Measurements from ENCODE around the gene PACSIN2. TPM values are rescaled to one million over a fixed set of nuclear protein-coding genes. Genes with fewer than 3 reads are reported as not detected.

PACSIN2 gene
- total RNA-seq, 1 donor from 2014 or later = 95.5 TPM

DNA sequence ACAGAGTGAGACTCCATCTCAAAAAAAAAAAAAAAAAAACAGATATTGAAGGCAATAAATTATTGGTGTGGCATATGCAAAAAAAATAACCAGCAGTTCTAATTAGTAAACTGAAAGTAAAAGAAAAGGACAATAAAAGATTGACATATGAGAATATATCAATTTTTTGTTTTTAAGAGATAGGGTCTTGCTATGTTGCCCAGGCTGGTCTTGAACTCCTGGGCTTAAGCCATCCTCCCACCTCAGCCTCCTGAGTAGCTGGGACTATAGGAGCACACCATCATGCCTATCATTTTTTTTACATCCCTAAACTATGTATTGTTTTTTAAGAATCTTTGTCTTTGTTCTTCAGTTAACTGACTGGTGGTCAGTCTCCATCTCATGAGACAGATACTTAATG is 31.5 kb downstream of the PACSIN2 start:
- Histone ChIP-seq H3K9me3 (no peaks in the 10 kb centered on the region), H3K4me1 (peaks cover 2 to 27% of the 10 kb centered on the region in 2 donors), H3K27me3 (no peaks in the 10 kb centered on the region), H3K27ac (no peak overlapping the region), H3K36me3 (no peaks in the 10 kb centered on the region), H3K4me3 (no peak overlapping the region)
- TF ChIP-seq, protein P1, sequence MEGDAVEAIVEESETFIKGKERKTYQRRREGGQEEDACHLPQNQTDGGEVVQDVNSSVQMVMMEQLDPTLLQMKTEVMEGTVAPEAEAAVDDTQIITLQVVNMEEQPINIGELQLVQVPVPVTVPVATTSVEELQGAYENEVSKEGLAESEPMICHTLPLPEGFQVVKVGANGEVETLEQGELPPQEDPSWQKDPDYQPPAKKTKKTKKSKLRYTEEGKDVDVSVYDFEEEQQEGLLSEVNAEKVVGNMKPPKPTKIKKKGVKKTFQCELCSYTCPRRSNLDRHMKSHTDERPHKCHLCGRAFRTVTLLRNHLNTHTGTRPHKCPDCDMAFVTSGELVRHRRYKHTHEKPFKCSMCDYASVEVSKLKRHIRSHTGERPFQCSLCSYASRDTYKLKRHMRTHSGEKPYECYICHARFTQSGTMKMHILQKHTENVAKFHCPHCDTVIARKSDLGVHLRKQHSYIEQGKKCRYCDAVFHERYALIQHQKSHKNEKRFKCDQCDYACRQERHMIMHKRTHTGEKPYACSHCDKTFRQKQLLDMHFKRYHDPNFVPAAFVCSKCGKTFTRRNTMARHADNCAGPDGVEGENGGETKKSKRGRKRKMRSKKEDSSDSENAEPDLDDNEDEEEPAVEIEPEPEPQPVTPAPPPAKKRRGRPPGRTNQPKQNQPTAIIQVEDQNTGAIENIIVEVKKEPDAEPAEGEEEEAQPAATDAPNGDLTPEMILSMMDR (IDR thresholded peaks at IDR 0.05) = no peak
- DNase-seq (ENCODE audit: low spot score in 2 of 2) = no peak
- intact Hi-C loops (cut with DNase I) = no loop called here

DNA sequence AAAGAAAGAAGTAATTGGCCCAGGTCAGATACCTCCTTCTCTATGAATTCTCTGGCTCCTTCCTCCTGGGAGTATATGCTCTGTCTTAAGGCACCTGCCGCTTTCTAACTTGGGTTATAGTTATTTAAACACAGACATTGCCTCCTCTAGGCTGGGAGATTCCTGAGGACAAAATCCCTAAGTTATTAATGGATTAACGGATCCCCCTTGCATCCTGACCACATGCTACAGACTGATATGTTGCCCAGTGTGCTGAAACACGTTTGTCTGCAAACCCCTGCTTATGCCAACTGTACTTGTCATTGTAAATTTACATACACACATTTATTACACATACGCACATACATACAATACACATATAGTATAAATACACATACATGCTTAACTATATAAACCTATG is 35.3 kb downstream of the PACSIN2 start:
- TF ChIP-seq, protein P1 (IDR thresholded peaks at IDR 0.05) = no peak
- H3K9me3 ChIP-seq = no peaks in the 10 kb centered on the region
- no peak for DNase-seq (ENCODE audit: low spot score in 2 of 2)
- no peak overlapping the region for H3K27ac ChIP-seq
- no peaks in the 10 kb centered on the region for H3K36me3 ChIP-seq
- no peaks in the 10 kb centered on the region for H3K27me3 ChIP-seq
- peaks cover 8 to 29% of the 10 kb centered on the region in 2 donors for H3K4me1 ChIP-seq
- intact Hi-C loops (cut with DNase I) = no loop called here
- H3K4me3 ChIP-seq = no peak overlapping the region

DNA sequence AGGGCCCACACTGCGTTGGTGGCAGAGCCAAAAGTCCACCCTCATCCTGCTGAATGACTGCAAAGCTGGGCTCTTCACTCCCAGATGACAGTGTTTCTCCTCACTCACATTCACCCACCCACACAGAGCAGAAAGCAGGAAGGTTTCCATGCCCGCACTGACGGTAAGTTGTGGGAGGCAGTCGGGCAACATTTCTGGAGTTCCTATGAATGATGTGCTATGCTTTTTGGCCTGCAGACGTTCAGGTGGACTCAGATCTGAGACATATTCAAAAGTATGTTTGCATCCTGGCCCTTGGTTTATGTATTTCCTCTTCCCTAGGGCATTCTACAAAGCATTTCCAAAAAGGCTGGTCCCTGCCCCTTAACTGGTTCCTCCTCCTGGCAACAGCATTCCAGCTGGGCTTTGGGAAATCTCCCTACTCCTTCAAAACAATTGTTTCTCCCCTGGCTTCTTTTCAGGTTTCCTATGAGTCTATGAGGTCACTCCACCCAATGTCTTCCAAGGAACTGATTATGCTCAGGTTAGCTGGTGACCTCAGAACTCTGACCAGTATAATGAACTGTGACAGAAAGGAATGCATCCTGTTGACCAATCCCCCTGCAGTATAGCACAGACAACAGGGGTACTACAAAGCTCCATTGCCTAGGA is 36.4 kb downstream of the PACSIN2 start:
- peak overlapping the region in 1 of 2 donors; percentile 12 for H3K4me3 ChIP-seq
- TF ChIP-seq, protein P1 (IDR thresholded peaks at IDR 0.05) = no peak
- no peak for DNase-seq (ENCODE audit: low spot score in 2 of 2)
- no peaks in the 10 kb centered on the region for H3K9me3 ChIP-seq
- intact Hi-C loops (cut with DNase I) = no loop called here
- peaks cover 8 to 34% of the 10 kb centered on the region in 2 donors for H3K4me1 ChIP-seq
- no peaks in the 10 kb centered on the region for H3K36me3 ChIP-seq
- no peaks in the 10 kb centered on the region for H3K27me3 ChIP-seq
- peak overlapping the region; percentile 60 to 64 for H3K27ac ChIP-seq

DNA sequence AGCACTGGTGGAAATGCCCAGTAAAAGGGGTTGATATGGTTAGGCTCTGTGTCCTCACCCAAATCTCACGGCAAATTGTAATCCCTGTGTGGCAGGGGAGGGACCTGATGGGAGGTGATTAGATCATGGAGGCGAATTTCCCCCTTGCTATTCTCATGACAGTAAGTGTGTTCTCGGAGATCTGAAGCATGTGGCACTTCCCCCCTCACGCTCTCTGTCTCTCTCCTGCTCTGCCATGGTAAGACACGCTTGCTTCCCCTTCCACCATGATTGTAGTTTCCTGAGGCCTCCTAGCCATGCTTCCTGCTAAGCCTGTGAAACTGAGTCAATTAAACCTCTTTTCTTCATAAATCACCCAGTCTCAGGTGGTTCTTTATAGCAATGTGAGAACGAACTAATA is 37.4 kb downstream of the PACSIN2 start:
- Histone ChIP-seq H3K27ac (peak overlapping the region; percentile 60 to 64), H3K36me3 (no peaks in the 10 kb centered on the region), H3K4me3 (no peak overlapping the region), H3K27me3 (no peaks in the 10 kb centered on the region), H3K9me3 (no peaks in the 10 kb centered on the region), H3K4me1 (peaks cover 8 to 35% of the 10 kb centered on the region in 2 donors)
- TF ChIP-seq, protein P1 (IDR thresholded peaks at IDR 0.05) = no peak
- DNase-seq (ENCODE audit: low spot score in 2 of 2) = no peak
- intact Hi-C loops (cut with DNase I) = no loop called here

DNA sequence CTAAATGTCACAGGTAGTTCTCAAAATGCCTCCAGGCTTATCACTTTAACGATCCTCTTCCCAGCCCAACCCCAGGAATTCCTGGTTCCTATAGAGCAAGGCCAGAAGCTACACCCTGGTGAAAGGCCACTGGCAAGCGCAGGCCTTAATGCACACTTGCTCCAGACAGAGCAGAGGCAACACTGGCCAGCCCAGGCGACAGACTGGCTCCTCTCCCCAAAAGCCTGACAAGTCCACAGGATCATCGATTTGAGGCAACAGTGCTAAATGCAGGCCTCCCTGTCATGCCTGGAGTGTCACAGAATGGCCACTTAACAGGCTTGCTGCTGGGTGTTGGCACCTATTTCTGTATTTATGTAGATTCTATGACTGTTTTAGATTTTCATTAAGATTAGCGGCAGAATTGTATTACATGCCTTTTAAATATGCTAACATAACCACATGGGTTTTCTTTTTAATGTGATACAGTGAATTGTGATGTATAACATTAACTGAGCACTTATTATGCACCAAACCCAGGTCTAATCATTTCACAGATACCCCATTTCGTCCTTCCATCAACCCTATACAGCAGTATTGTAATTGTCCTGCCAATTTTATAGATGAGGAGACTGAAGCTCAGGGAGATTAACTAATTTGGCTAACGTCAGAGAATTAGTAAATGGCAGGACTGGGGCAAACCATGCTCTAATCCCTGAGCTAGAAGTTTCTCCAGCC is 38.6 kb downstream of the PACSIN2 start:
- H3K36me3 ChIP-seq = no peaks in the 10 kb centered on the region
- no peak for DNase-seq (ENCODE audit: low spot score in 2 of 2)
- intact Hi-C loops (cut with DNase I) = no loop called here
- TF ChIP-seq, protein P1 (IDR thresholded peaks at IDR 0.05) = no peak
- no peak overlapping the region for H3K27ac ChIP-seq
- H3K4me3 ChIP-seq = no peak overlapping the region
- H3K27me3 ChIP-seq = no peaks in the 10 kb centered on the region
- no peaks in the 10 kb centered on the region for H3K9me3 ChIP-seq
- H3K4me1 ChIP-seq = peaks cover 8 to 38% of the 10 kb centered on the region in 2 donors

Measured in ascending aorta (tissue), 2 donors.